Chondrocyte (in vitro differentiated cells): ENCODE measurements around the gene SMYD2. TPM values are rescaled to one million over a fixed set of nuclear protein-coding genes. Genes with fewer than 3 reads are reported as not detected.

Source experiments
- DNase-seq: peaks from one replicate; pipeline ENCODE4 v3.0.0; 2021; ENCODE audit warnings: mixed read lengths, low spot score
- H3K27ac Mint-ChIP-seq: one replicate; pipeline ENCODE4 v1.8.0; 2021; ENCODE audit warnings: mild to moderate bottlenecking, moderate library complexity, mixed read lengths; ENCODE audit not compliant: unreplicated experiment
- H3K27me3 Mint-ChIP-seq: 2 replicates; pipeline ENCODE4 v1.8.0; 2021; ENCODE audit warnings: low read depth, mixed read lengths
- H3K36me3 Mint-ChIP-seq: 2 replicates; pipeline ENCODE4 v1.8.0; 2021; ENCODE audit warnings: low read depth, mixed read lengths
- H3K4me1 Mint-ChIP-seq: 2 replicates; pipeline ENCODE4 v1.8.0; 2021; ENCODE audit warnings: low read depth, mild to moderate bottlenecking, mixed read lengths
- H3K4me3 Mint-ChIP-seq: one replicate; pipeline ENCODE4 v1.8.0; 2021; ENCODE audit warnings: mild to moderate bottlenecking, moderate library complexity, mixed read lengths; ENCODE audit not compliant: unreplicated experiment
- H3K9me3 Mint-ChIP-seq: 2 replicates; pipeline ENCODE4 v1.8.0; 2021; ENCODE audit warnings: low read depth, mixed read lengths
- total RNA-seq: library from RNA; stranded (reverse); gene quantifications from 3 replicates; pipeline ENCODE4 v1.2.1, GENCODE V29; 2021
- TF ChIP-seq, protein P1 (sequence below): fragments of 200-600 bp; sonication (generic); IDR thresholded peaks from 2 replicates; pipeline ENCODE4 v1.5.0; 2021; ENCODE audit warnings: antibody characterized with exemption, mild to moderate bottlenecking, moderate library complexity

SMYD2 gene
- total RNA-seq, 1 donor from 2014 or later, result 50.3 TPM

DNA sequence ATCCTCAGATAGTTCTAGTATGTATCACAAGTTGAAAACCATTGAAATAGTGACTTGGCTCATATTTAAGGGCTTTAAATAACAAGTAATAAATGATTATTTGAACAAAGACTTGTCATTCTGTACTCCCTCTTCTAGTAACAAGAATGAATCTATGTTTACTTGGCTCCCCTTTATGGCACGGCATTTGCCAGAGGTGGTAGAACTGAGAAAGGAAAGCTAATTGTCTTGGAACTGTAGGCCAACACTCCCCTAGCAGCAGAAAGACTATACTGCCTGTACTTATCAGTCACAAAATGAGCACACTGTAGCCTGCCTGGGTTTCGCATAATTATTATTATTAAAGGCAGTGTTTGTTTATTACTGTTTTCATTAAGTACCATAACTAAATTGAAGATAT, 29.6 kb upstream of the SMYD2 start:
- Mint-ChIP-seq H3K27ac (no peak overlapping the region), H3K27me3 (no peaks in the 10 kb centered on the region), H3K9me3 (peaks cover 9% of the 10 kb centered on the region), H3K4me1 (no peaks in the 10 kb centered on the region), H3K4me3 (no peak overlapping the region), H3K36me3 (no peaks in the 10 kb centered on the region)
- DNase-seq, result no peak
- TF ChIP-seq, protein P1, sequence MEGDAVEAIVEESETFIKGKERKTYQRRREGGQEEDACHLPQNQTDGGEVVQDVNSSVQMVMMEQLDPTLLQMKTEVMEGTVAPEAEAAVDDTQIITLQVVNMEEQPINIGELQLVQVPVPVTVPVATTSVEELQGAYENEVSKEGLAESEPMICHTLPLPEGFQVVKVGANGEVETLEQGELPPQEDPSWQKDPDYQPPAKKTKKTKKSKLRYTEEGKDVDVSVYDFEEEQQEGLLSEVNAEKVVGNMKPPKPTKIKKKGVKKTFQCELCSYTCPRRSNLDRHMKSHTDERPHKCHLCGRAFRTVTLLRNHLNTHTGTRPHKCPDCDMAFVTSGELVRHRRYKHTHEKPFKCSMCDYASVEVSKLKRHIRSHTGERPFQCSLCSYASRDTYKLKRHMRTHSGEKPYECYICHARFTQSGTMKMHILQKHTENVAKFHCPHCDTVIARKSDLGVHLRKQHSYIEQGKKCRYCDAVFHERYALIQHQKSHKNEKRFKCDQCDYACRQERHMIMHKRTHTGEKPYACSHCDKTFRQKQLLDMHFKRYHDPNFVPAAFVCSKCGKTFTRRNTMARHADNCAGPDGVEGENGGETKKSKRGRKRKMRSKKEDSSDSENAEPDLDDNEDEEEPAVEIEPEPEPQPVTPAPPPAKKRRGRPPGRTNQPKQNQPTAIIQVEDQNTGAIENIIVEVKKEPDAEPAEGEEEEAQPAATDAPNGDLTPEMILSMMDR, result no peak

DNA sequence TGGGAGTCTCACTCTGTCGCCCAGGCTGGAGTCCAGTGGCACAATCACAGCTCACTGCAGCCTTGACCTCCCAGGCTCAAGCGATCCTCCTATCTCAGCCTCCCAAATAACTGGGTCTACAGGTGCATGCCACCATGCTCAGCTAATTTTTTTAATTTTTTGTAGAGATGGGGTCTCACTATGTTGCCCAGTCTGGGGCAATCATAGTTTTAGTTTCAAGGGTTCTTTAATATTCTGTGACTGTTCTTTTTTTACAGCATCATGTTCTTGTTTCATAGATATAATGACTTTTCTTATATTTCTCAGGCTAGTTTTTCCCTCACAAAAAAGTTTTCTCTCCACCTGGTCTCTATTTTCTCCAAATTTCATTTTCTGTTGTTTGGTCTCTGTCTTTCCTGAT, 25.4 kb upstream of the SMYD2 start:
- Mint-ChIP-seq H3K27me3 (no peaks in the 10 kb centered on the region), H3K27ac (no peak overlapping the region), H3K9me3 (peaks cover 9% of the 10 kb centered on the region), H3K4me1 (peaks cover 7% of the 10 kb centered on the region), H3K36me3 (no peaks in the 10 kb centered on the region), H3K4me3 (no peak overlapping the region)
- no peak for DNase-seq
- TF ChIP-seq, protein P1, result no peak

DNA sequence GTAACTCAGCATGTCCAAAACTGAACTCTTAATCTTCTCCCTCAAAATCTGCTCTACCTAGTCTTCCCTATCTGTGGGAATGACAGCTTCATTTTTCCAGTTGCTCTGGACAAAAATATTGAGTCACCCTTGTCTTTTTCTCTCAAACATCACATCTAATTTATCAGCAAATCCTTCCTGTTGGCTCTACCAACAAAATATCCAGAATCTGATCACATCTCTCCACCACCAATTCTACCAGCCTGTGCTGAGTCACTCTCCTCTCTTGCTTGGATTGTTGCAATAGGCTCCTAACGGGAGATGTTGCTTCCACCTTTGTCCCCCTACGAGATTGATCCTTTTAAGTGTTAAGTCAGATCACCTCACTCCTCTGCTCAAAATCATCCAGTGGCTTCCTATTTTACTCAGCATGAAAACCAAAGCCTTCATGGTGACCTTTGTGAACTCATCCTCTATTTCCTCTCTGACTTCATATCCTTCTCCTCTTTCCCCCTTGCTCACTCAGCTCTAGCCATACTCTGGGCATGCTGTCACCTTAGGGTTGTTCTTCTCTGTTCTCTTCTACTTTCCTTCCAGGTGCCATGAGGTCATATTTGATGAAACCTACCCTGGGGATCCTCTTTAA, 21.5 kb upstream of the SMYD2 start:
- H3K27ac Mint-ChIP-seq, result no peak overlapping the region

DNA sequence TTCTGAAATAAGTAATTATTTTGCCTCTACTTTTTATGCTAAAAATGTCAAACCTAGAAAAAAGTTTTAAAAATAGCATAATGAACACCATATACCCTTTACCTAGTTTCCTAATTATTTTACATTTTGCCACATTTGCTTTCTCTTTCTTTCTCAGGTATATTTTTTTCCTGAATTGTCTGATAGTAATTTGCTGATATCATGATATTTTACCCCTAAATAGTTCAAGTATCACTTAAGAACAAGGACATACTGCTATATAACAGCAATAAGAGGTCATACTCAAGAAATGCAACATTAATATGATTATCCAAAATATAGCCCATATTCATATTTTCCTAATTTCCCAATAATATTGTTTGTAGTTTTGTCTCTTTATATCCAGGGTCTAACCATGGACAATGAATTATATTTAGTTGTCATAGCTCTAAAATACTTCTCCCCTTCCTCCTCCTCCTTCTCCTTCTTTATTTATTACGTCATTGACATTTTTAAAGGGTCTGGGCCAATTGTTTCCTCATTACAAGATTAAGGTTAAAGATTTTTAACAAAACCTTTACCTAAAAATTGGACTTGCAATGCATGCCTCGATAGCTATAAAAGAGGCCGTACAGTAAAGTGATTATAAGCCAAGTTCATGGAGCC, 20.3 kb upstream of the SMYD2 start:
- Mint-ChIP-seq H3K27ac (no peak overlapping the region), H3K27me3 (peaks cover 2% of the 10 kb centered on the region), H3K4me3 (no peak overlapping the region), H3K9me3 (peaks cover 1% of the 10 kb centered on the region), H3K4me1 (peaks cover 16% of the 10 kb centered on the region), H3K36me3 (peaks cover 2% of the 10 kb centered on the region)
- TF ChIP-seq, protein P1, result no peak
- no peak for DNase-seq

More for the DNA sequence above, 21.5 kb upstream of the SMYD2 start:
- peaks cover 16% of the 10 kb centered on the region for H3K4me1 Mint-ChIP-seq
- no peak overlapping the region for H3K4me3 Mint-ChIP-seq
- H3K36me3 Mint-ChIP-seq, result no peaks in the 10 kb centered on the region
- no peaks in the 10 kb centered on the region for H3K27me3 Mint-ChIP-seq
- TF ChIP-seq, protein P1, result no peak
- DNase-seq, result no peak
- peaks cover 9% of the 10 kb centered on the region for H3K9me3 Mint-ChIP-seq

DNA sequence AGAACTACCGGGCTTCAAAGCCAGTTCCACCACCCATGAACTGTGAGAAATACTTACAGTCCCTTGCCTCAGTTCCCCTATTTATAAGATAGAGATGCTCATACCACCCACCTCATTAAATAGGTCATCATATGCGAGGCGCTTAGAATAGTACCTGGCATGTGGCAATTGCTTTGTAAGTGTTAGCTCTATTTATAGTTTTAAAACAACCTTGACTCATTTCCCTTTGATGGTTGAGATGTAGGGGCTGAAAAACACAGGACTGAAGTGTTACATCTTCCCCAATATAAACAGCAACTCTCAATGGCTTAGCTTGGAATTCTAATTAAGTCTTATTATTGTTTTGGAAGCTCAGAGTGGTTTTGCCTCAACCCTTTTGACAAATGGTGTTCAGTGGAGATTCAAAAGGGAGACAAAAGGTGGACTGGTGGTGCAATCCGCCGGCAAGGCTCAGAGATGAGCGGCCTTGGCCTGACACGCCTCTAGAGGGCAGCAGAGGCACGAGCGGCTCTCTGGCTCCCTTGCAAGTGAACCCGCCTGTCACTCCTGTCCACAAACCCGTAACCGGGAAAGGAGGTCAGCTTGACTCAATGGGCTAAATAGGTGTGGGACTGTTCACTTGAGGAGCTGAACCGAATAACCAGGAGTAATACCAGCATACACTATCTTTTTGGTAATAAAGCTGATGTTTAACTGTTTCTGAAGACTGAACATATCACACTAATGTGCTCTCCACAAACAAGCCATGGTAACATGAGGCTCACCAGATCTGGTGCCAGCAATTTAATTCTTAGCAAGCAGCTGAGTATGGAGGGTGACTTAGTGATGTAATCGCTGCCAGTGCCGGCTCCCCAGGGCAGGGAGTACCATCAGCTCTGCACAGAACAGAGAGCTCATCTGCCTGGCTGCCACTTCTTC, 19.5 kb upstream of the SMYD2 start:
- peaks cover 2% of the 10 kb centered on the region for H3K36me3 Mint-ChIP-seq
- peak overlapping the region; percentile 37 for H3K27ac Mint-ChIP-seq
- no peak for DNase-seq
- peaks cover 16% of the 10 kb centered on the region for H3K4me1 Mint-ChIP-seq
- H3K9me3 Mint-ChIP-seq, result no peaks in the 10 kb centered on the region
- peaks cover 2% of the 10 kb centered on the region for H3K27me3 Mint-ChIP-seq
- TF ChIP-seq, protein P1, result peak; percentile 99
- H3K4me3 Mint-ChIP-seq, result peak overlapping the region; percentile 22
